ENCODE results near the gene VASN. TPM values are rescaled to one million over a fixed set of nuclear protein-coding genes. Genes with fewer than 3 reads are reported as not detected.
A peak's percentile ranks its signal among the peaks of the same experiment; 100 is the strongest.

VASN gene
- total and polyA plus RNA-seq, 10 of the 15 experiments (the other 5 are each of a cell fraction or from before 2014, with no cell fraction given) = 0.02 to 0.19 (median 0.14) TPM; not detected in 6

DNA sequence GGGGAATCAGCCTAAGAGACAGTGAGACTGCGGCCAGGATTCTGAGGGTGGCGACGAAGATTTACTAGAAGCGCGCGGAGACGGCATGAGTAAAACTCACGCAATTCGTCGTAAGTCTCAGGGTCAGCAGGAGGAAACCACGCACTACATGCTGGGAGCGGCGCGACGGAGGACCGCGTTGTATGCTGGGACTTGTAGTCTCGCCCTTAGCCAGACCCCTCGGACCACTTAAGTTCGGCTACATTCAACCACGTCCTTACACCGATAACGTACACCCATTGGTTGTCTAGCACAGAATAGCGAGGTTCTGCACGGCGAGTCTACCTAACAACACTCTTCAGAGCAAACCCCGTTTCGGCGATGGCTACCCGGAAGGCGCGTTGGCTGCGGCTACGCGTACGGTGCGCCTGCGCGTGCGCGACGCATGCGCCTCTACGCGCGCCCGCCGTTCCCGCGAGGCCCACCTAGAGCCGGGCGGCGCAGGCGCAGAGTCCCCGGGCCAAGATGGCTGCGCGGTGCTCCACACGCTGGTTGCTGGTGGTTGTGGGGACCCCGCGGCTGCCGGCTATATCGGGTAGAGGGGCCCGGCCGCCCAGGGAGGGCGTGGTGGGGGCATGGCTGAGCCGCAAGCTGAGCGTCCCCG, 53.9 kb downstream of the VASN start, which contains the start of gene DNAJA3 (continued):
- TF ChIP-seq, protein P1, sequence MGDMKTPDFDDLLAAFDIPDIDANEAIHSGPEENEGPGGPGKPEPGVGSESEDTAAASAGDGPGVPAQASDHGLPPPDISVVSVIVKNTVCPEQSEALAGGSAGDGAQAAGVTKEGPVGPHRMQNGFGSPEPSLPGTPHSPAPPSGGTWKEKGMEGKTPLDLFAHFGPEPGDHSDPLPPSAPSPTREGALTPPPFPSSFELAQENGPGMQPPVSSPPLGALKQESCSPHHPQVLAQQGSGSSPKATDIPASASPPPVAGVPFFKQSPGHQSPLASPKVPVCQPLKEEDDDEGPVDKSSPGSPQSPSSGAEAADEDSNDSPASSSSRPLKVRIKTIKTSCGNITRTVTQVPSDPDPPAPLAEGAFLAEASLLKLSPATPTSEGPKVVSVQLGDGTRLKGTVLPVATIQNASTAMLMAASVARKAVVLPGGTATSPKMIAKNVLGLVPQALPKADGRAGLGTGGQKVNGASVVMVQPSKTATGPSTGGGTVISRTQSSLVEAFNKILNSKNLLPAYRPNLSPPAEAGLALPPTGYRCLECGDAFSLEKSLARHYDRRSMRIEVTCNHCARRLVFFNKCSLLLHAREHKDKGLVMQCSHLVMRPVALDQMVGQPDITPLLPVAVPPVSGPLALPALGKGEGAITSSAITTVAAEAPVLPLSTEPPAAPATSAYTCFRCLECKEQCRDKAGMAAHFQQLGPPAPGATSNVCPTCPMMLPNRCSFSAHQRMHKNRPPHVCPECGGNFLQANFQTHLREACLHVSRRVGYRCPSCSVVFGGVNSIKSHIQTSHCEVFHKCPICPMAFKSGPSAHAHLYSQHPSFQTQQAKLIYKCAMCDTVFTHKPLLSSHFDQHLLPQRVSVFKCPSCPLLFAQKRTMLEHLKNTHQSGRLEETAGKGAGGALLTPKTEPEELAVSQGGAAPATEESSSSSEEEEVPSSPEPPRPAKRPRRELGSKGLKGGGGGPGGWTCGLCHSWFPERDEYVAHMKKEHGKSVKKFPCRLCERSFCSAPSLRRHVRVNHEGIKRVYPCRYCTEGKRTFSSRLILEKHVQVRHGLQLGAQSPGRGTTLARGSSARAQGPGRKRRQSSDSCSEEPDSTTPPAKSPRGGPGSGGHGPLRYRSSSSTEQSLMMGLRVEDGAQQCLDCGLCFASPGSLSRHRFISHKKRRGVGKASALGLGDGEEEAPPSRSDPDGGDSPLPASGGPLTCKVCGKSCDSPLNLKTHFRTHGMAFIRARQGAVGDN (IDR thresholded peaks at IDR 0.05) = peak; percentile 78
- TF ChIP-seq ZNF217 (IDR thresholded peaks at IDR 0.05) = no peak
- TF ChIP-seq, protein P2, sequence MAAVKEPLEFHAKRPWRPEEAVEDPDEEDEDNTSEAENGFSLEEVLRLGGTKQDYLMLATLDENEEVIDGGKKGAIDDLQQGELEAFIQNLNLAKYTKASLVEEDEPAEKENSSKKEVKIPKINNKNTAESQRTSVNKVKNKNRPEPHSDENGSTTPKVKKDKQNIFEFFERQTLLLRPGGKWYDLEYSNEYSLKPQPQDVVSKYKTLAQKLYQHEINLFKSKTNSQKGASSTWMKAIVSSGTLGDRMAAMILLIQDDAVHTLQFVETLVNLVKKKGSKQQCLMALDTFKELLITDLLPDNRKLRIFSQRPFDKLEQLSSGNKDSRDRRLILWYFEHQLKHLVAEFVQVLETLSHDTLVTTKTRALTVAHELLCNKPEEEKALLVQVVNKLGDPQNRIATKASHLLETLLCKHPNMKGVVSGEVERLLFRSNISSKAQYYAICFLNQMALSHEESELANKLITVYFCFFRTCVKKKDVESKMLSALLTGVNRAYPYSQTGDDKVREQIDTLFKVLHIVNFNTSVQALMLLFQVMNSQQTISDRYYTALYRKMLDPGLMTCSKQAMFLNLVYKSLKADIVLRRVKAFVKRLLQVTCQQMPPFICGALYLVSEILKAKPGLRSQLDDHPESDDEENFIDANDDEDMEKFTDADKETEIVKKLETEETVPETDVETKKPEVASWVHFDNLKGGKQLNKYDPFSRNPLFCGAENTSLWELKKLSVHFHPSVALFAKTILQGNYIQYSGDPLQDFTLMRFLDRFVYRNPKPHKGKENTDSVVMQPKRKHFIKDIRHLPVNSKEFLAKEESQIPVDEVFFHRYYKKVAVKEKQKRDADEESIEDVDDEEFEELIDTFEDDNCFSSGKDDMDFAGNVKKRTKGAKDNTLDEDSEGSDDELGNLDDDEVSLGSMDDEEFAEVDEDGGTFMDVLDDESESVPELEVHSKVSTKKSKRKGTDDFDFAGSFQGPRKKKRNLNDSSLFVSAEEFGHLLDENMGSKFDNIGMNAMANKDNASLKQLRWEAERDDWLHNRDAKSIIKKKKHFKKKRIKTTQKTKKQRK (IDR thresholded peaks at IDR 0.05; ENCODE audit: low read depth, low read length) = no peak
- TF ChIP-seq, protein P3, sequence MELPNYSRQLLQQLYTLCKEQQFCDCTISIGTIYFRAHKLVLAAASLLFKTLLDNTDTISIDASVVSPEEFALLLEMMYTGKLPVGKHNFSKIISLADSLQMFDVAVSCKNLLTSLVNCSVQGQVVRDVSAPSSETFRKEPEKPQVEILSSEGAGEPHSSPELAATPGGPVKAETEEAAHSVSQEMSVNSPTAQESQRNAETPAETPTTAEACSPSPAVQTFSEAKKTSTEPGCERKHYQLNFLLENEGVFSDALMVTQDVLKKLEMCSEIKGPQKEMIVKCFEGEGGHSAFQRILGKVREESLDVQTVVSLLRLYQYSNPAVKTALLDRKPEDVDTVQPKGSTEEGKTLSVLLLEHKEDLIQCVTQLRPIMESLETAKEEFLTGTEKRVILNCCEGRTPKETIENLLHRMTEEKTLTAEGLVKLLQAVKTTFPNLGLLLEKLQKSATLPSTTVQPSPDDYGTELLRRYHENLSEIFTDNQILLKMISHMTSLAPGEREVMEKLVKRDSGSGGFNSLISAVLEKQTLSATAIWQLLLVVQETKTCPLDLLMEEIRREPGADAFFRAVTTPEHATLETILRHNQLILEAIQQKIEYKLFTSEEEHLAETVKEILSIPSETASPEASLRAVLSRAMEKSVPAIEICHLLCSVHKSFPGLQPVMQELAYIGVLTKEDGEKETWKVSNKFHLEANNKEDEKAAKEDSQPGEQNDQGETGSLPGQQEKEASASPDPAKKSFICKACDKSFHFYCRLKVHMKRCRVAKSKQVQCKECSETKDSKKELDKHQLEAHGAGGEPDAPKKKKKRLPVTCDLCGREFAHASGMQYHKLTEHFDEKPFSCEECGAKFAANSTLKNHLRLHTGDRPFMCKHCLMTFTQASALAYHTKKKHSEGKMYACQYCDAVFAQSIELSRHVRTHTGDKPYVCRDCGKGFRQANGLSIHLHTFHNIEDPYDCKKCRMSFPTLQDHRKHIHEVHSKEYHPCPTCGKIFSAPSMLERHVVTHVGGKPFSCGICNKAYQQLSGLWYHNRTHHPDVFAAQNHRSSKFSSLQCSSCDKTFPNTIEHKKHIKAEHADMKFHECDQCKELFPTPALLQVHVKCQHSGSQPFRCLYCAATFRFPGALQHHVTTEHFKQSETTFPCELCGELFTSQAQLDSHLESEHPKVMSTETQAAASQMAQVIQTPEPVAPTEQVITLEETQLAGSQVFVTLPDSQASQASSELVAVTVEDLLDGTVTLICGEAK (IDR thresholded peaks at IDR 0.05; ENCODE audit: borderline replicate concordance) = peak; percentile 74; the same call in 1 of the 2 replicates
- TF ChIP-seq POLR2AphosphoS2 (IDR thresholded peaks at IDR 0.05; ENCODE audit: low read depth, low read length) = peak; percentile 73; the same call in 1 of the 2 replicates
- no peak for TF ChIP-seq HDAC6 (IDR thresholded peaks at IDR 0.05; ENCODE audit: unreplicated experiment)
- TF ChIP-seq SP1 (IDR thresholded peaks at IDR 0.05; ENCODE audit: low read depth, low read length) = peak; percentile 17
- no peak for TF ChIP-seq ZNF384 (IDR thresholded peaks at IDR 0.05; ENCODE audit: borderline replicate concordance, low read depth, low read length)
- TF ChIP-seq NR2C2 (IDR thresholded peaks at IDR 0.05; ENCODE audit: borderline replicate concordance, control insufficient read depth, insufficient read length, low read depth) = no peak
- peak; percentile 6; the same call in 1 of the 2 replicates for TF ChIP-seq CBFB (IDR thresholded peaks at IDR 0.05; ENCODE audit: low read depth)
- peak; percentile 89 for TF ChIP-seq HCFC1 (IDR thresholded peaks at IDR 0.05; ENCODE audit: low read length)
- peak; percentile 50 for TF ChIP-seq RELA (IDR thresholded peaks at IDR 0.05; ENCODE audit: borderline replicate concordance, partially characterized antibody)
- TF ChIP-seq ASH2L (IDR thresholded peaks at IDR 0.05; ENCODE audit: borderline replicate concordance, low read depth) = no peak
- peak; percentile 97 for TF ChIP-seq TAF1 (IDR thresholded peaks at IDR 0.05; ENCODE audit: borderline replicate concordance, low read depth, low read length)
- TF ChIP-seq MXI1 (IDR thresholded peaks at IDR 0.05; ENCODE audit: low read depth, low read length) = peak; percentile 84; the same call in 1 of the 2 replicates
- peak; percentile 92 for TF ChIP-seq CREM (IDR thresholded peaks at IDR 0.05; ENCODE audit: low read depth)
- no peak for TF ChIP-seq ZNF274 (IDR thresholded peaks at IDR 0.05; ENCODE audit: insufficient read depth, insufficient read length)
- TF ChIP-seq, protein P4, sequence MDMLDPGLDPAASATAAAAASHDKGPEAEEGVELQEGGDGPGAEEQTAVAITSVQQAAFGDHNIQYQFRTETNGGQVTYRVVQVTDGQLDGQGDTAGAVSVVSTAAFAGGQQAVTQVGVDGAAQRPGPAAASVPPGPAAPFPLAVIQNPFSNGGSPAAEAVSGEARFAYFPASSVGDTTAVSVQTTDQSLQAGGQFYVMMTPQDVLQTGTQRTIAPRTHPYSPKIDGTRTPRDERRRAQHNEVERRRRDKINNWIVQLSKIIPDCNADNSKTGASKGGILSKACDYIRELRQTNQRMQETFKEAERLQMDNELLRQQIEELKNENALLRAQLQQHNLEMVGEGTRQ (IDR thresholded peaks at IDR 0.05; ENCODE audit: borderline replicate concordance, low read depth, low read length) = no peak

Measured in GM12878 (cell line).